HG03139 (cell line): ENCODE results near the gene DNAAF5.

Source experiments
- ATAC-seq: cut with Tn5 transposase; IDR thresholded peaks from one replicate; pipeline ENCODE4 v1.9.1; 2021; ENCODE audit not compliant: unreplicated experiment

Gene DNAAF5

GRCh38 chr7:763762-764161, 37.3 kb downstream of the DNAAF5 start:
- no peak for ATAC-seq

- ATAC-seq, result no peak
These were observed 38.9 kb downstream of the DNAAF5 start for GRCh38 chr7:765383-765782.

GRCh38 chr7:767580-767940, 41.1 kb downstream of the DNAAF5 start:
- no peak for ATAC-seq

- ATAC-seq, result no peak
These were observed 41.6 kb downstream of the DNAAF5 start for GRCh38 chr7:767941-768731.

- no peak for ATAC-seq
These were observed 42.5 kb downstream of the DNAAF5 start for GRCh38 chr7:768881-769504.

GRCh38 chr7:770336-770735, 43.8 kb downstream of the DNAAF5 start:
- ATAC-seq, result no peak

GRCh38 chr7:770741-771166, 44.3 kb downstream of the DNAAF5 start:
- ATAC-seq, result no peak

GRCh38 chr7:771234-772004, 44.9 kb downstream of the DNAAF5 start:
- no peak for ATAC-seq

- ATAC-seq, result no peak
These were observed 45.5 kb downstream of the DNAAF5 start for GRCh38 chr7:772005-772294.

- no peak for ATAC-seq
These were observed 45.9 kb downstream of the DNAAF5 start for GRCh38 chr7:772392-772791.

- ATAC-seq, result no peak
These were observed 46.5 kb downstream of the DNAAF5 start for GRCh38 chr7:772861-773621.

- no peak for ATAC-seq
These were observed 47.1 kb downstream of the DNAAF5 start for GRCh38 chr7:773622-773915.

GRCh38 chr7:774161-775109, 47.9 kb downstream of the DNAAF5 start:
- ATAC-seq, result no peak

- ATAC-seq, result no peak
These were observed 49.9 kb downstream of the DNAAF5 start for GRCh38 chr7:776381-776780.

- no peak for ATAC-seq
These were observed 50.7 kb downstream of the DNAAF5 start for GRCh38 chr7:776992-777727.

GRCh38 chr7:777728-778078, 51.2 kb downstream of the DNAAF5 start:
- no peak for ATAC-seq

- ATAC-seq, result no peak
These were observed 51.9 kb downstream of the DNAAF5 start for GRCh38 chr7:778271-778967.

GRCh38 chr7:778968-779451, 52.5 kb downstream of the DNAAF5 start:
- no peak for ATAC-seq

- no peak for ATAC-seq
These were observed 53.0 kb downstream of the DNAAF5 start for GRCh38 chr7:779480-779879.
